SK-N-SH treated with all-trans-retinoic acid at 6 μM for 48 hours (cell line): ENCODE results near the gene CUL7.

ENCODE experiments used
- ATAC-seq: fragments of 200-7000 bp; cut with Tn5 transposase; 3 replicates; pipeline ENCODE4 v1.9.1; 2020; ENCODE audit warnings: mild to moderate bottlenecking, moderate library complexity
- ARNTL ChIP-seq: fragments of 450-650 bp; formaldehyde crosslinking; IDR thresholded peaks from 2 replicates; pipeline ENCODE4 v1.5.0; 2020; ENCODE audit warnings: low read depth, mild to moderate bottlenecking, moderate library complexity, borderline replicate concordance
- BACH2 ChIP-seq: fragments of 250-450 bp; sonication (Bioruptor Pico); IDR thresholded peaks from 2 replicates; pipeline ENCODE4 v1.9.0; 2021; ENCODE audit warnings: mild to moderate bottlenecking, borderline replicate concordance
- CREB5 ChIP-seq: fragments of 250-450 bp; sonication (Bioruptor Pico); IDR thresholded peaks from 2 replicates; pipeline ENCODE4 v1.5.1; 2020; ENCODE audit warnings: low read depth, mild to moderate bottlenecking, moderate library complexity
- CSDC2 ChIP-seq: fragments of 250-450 bp; sonication (Bioruptor Pico); IDR thresholded peaks from 2 replicates; pipeline ENCODE4 v1.5.0; 2020; ENCODE audit warnings: mild to moderate bottlenecking, moderate library complexity
- ESRRG ChIP-seq: fragments of 250-450 bp; sonication (Bioruptor Pico); IDR thresholded peaks from 2 replicates; pipeline ENCODE4 v1.6.1; 2021; ENCODE audit warnings: mild to moderate bottlenecking
- GLIS3 ChIP-seq: fragments of 250-450 bp; sonication (Bioruptor Pico); IDR thresholded peaks from 2 replicates; pipeline ENCODE4 v1.5.0; 2020; ENCODE audit warnings: mild to moderate bottlenecking, moderate library complexity
- ISL1 ChIP-seq: fragments of 250-450 bp; sonication (Bioruptor Pico); IDR thresholded peaks from 2 replicates; pipeline ENCODE4 v2.1.2; 2022; ENCODE audit warnings: mild to moderate bottlenecking, moderate library complexity
- OSR1 ChIP-seq: fragments of 250-450 bp; sonication (Bioruptor Pico); IDR thresholded peaks from 2 replicates; pipeline ENCODE4 v1.8.0; 2022; ENCODE audit warnings: moderate library complexity, mild to moderate bottlenecking, inconsistent platforms
- POU6F1 ChIP-seq: fragments of 250-450 bp; sonication (Bioruptor Pico); IDR thresholded peaks from 2 replicates; pipeline ENCODE4 v1.8.0; 2021; ENCODE audit warnings: low read depth, mild to moderate bottlenecking, moderate library complexity, borderline replicate concordance
- PPARA ChIP-seq: fragments of 250-450 bp; sonication (Bioruptor Pico); IDR thresholded peaks from 2 replicates; pipeline ENCODE4 v1.5.0; 2020; ENCODE audit warnings: mild to moderate bottlenecking, borderline replicate concordance
- RARB ChIP-seq: fragments of 250-450 bp; sonication (Bioruptor Pico); IDR thresholded peaks from 2 replicates; pipeline ENCODE4 v1.8.0; 2021; ENCODE audit warnings: mild to moderate bottlenecking, moderate library complexity
- SNAI2 ChIP-seq: fragments of 250-450 bp; sonication (Bioruptor Pico); IDR thresholded peaks from 2 replicates; pipeline ENCODE4 v1.5.0; 2020; ENCODE audit warnings: mild to moderate bottlenecking, moderate library complexity
- TOX ChIP-seq: fragments of 250-450 bp; sonication (Bioruptor Pico); IDR thresholded peaks from 2 replicates; pipeline ENCODE4 v1.8.0; 2021; ENCODE audit warnings: mild to moderate bottlenecking, moderate library complexity, borderline replicate concordance
- TSHZ2 ChIP-seq: fragments of 250-450 bp; sonication (Bioruptor Pico); IDR thresholded peaks from 2 replicates; pipeline ENCODE4 v1.5.0; 2020; ENCODE audit warnings: mild to moderate bottlenecking, moderate library complexity
- ZC3H10 ChIP-seq: fragments of 250-450 bp; sonication (Bioruptor Pico); IDR thresholded peaks from 2 replicates; pipeline ENCODE4 v1.5.1; 2021; ENCODE audit warnings: mild to moderate bottlenecking, moderate library complexity
- ZFP3 ChIP-seq: fragments of 250-450 bp; sonication (Bioruptor Pico); IDR thresholded peaks from 2 replicates; pipeline ENCODE4 v1.5.0; 2020; ENCODE audit warnings: mild to moderate bottlenecking, moderate library complexity
- ZFP30 ChIP-seq: fragments of 450-650 bp; formaldehyde crosslinking; IDR thresholded peaks from 2 replicates; pipeline ENCODE4 v1.5.0; 2022; ENCODE audit warnings: mild to moderate bottlenecking, moderate library complexity
- ZNF565 ChIP-seq: fragments of 450-650 bp; formaldehyde crosslinking; conservative IDR thresholded peaks from 2 replicates; pipeline ENCODE4 v1.5.0; 2020; ENCODE audit warnings: low read depth, mild to moderate bottlenecking, moderate library complexity
- ZNF8 ChIP-seq: fragments of 450-650 bp; formaldehyde crosslinking; IDR thresholded peaks from 2 replicates; pipeline ENCODE4 v1.5.0; 2020; ENCODE audit warnings: mild to moderate bottlenecking, moderate library complexity
- TF ChIP-seq, protein P1 (sequence below): fragments of 250-450 bp; sonication (Bioruptor Pico); IDR thresholded peaks from 2 replicates; pipeline ENCODE4 v1.5.1; 2021; ENCODE audit warnings: mild to moderate bottlenecking, moderate library complexity

Gene CUL7

GRCh38 chr6:43016943-43017334, 36.7 kb downstream of the CUL7 start:
- no peak for TF ChIP-seq CREB5 (CRISPR knock-in tag)
- no peak for TF ChIP-seq TSHZ2 (CRISPR knock-in tag)
- no peak for TF ChIP-seq POU6F1 (CRISPR knock-in tag)
- TF ChIP-seq ZC3H10 (CRISPR knock-in tag), result no peak
- TF ChIP-seq ZFP3 (CRISPR knock-in tag), result no peak
- no peak for TF ChIP-seq ZNF565
- TF ChIP-seq CSDC2 (CRISPR knock-in tag), result no peak
- TF ChIP-seq ISL1 (CRISPR knock-in tag), result no peak
- no peak for TF ChIP-seq ARNTL
- TF ChIP-seq GLIS3 (CRISPR knock-in tag), result no peak
- no peak for TF ChIP-seq ZFP30 (CRISPR knock-in tag)
- no peak for TF ChIP-seq ESRRG (CRISPR knock-in tag)
- TF ChIP-seq ZNF8 (CRISPR knock-in tag), result no peak
- no peak for TF ChIP-seq OSR1 (CRISPR knock-in tag)
- TF ChIP-seq TOX (CRISPR knock-in tag), result no peak
- TF ChIP-seq, protein P1, sequence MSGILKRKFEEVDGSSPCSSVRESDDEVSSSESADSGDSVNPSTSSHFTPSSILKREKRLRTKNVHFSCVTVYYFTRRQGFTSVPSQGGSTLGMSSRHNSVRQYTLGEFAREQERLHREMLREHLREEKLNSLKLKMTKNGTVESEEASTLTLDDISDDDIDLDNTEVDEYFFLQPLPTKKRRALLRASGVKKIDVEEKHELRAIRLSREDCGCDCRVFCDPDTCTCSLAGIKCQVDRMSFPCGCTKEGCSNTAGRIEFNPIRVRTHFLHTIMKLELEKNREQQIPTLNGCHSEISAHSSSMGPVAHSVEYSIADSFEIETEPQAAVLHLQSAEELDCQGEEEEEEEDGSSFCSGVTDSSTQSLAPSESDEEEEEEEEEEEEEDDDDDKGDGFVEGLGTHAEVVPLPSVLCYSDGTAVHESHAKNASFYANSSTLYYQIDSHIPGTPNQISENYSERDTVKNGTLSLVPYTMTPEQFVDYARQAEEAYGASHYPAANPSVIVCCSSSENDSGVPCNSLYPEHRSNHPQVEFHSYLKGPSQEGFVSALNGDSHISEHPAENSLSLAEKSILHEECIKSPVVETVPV (CRISPR knock-in tag), result no peak
- no peak for TF ChIP-seq BACH2 (CRISPR knock-in tag)
- ATAC-seq, result no peak

DNA sequence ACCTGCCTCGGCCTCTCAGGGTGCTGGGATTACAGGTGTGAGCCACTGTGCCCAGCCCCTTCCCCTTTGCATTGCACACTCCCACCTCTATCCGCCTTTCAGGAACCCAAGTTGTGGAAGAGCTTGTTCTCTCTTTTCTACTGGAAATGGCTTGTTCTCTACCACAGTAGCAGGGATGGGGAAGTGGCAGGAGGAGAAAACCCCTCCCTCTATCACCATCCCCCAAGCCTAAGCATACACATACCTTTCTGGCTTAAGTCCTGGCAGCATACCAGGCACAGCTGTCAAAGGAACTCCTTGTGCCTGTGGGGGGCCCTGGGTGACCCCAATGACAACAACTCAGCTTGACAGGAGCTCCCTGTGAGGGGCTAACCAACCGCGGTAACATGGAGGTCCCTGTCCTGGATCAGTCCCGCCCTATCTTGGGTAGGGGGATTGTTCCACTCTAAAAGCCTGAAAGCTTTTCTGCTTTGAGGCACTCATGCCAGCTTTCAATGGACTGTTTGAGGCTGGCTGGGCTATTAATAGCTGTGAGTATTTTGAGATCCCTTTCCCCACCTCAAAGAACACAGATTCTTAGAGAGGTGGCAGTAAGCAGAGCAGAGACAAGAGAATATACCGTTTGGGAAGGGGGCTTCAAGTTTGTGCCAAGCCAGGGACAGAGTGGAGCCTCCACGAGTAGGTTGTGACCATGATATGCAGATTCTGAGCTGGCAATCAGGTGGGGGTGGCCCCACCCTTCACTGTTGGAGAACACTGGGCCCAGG, 37.3 kb downstream of the CUL7 start:
- ATAC-seq, result no peak
- TF ChIP-seq TSHZ2 (CRISPR knock-in tag) (no peak), ARNTL (no peak), ZNF8 (CRISPR knock-in tag) (no peak), SNAI2 (CRISPR knock-in tag) (no peak), BACH2 (CRISPR knock-in tag) (no peak)
- TF ChIP-seq, all 23 proteins: peak for 0

GRCh38 chr6:43014434-43014909, 39.2 kb downstream of the CUL7 start:
- ATAC-seq, result peak; percentile 34
- TF ChIP-seq TSHZ2 (CRISPR knock-in tag) (no peak), ZFP30 (CRISPR knock-in tag) (no peak), PPARA (no peak), SNAI2 (CRISPR knock-in tag) (no peak), ISL1 (CRISPR knock-in tag) (no peak), RARB (CRISPR knock-in tag) (no peak)
- TF ChIP-seq, protein P1 (CRISPR knock-in tag), result no peak
